Ascending aorta (tissue), 2 donors: ENCODE data around the gene NSD1. TPM values are rescaled to one million over a fixed set of nuclear protein-coding genes. Genes with fewer than 3 reads are reported as not detected.

Experiments used
- DNase-seq, 2 donors: peaks; one replicate each; pipeline ENCODE4 v3.0.0-alpha.2; 2019; ENCODE audit warnings: low spot score in 2 of 2
- H3K27ac ChIP-seq, 2 donors: fragments of 200-600 bp; sonication (generic); one replicate each; pipeline ENCODE4 v1.5.1; 2016 to 2017; ENCODE audit warnings: mild to moderate bottlenecking in 1 of 2
- H3K27me3 ChIP-seq: fragments of 200-600 bp; sonication (generic); one replicate; pipeline ENCODE4 v1.5.1; 2017
- H3K36me3 ChIP-seq, 2 donors: fragments of 200-600 bp; sonication (generic); one replicate each; pipeline ENCODE4 v1.5.1; 2016
- H3K4me1 ChIP-seq, 2 donors: fragments of 200-600 bp; sonication (generic); one replicate each; pipeline ENCODE4 v1.5.1; 2016 to 2017; ENCODE audit warnings: mild to moderate bottlenecking in 1 of 2
- H3K4me3 ChIP-seq, 2 donors: fragments of 200-600 bp; sonication (generic); one replicate each; pipeline ENCODE4 v1.5.1; 2016 to 2017; ENCODE audit warnings: mild to moderate bottlenecking in 1 of 2
- H3K9me3 ChIP-seq, 2 donors: fragments of 200-600 bp; sonication (generic); one replicate each; pipeline ENCODE4 v1.5.1; 2016
- CTCF ChIP-seq, 3 experiments: fragments of 200-600 bp in 2 of 3; fragments of 450-650 bp in 1 of 3; sonication (generic) in 2 of 3; IDR thresholded peaks; one replicate each; pipeline ENCODE4 v1.5.1; 2016 to 2019; ENCODE audit warnings: antibody characterized with exemption in 3 of 3, mild to moderate bottlenecking in 1 of 3, moderate library complexity in 1 of 3
- intact Hi-C: fragments of 100-400 bp; cut with DNase I; formaldehyde crosslinking; loops from one replicate; pipeline ENCODE4 v1.15.1; 2023
- total RNA-seq: library from RNA; depleted of rRNA; stranded (reverse); fragments of >200 nt; gene quantifications from one replicate; pipeline ENCODE4 v1.1.0, GENCODE V29; 2016

Gene NSD1
- total RNA-seq, 1 donor from 2014 or later: 22.7 TPM

DNA sequence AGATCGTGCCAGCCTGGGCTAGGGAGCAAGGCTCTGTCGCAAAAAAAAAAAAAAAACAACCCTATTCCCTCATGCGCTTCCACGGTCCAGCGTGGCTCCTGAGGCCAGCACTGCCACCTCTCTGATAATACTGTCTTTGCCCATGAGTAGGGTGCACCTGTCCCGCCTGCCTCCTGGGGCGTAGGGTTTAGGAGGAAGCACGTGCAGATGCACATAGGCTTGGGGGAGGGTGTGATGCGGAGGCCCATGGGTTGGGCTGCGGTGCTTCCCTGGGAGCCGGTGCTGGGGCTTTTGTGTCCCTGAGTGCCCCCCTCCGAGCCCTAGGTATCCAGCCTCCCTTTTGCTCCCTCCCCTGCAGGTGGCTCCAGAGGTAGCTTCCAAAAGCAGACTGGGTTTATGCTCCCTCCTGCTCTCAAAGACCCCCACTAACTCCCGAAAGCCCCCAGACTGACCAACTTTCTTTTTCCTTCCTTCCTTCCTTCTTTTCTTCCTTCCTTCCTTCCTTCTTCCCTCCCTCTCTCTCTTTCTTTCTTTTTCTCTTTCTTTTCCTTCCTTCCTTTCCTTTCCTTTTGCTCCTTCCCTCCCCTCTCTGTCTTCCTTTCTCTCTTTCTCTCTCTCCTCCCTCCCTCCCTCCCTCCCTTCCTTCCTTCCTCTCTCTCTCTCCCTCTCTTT lies 34.0 kb upstream of the NSD1 start:
- Histone ChIP-seq H3K4me3 (no peak overlapping the region), H3K27ac (no peak overlapping the region), H3K9me3 (no peaks in the 10 kb centered on the region), H3K4me1 (no peaks in the 10 kb centered on the region), H3K36me3 (no peaks in the 10 kb centered on the region), H3K27me3 (no peaks in the 10 kb centered on the region)
- DNase-seq: no peak
- TF ChIP-seq CTCF (IDR thresholded peaks at IDR 0.05): no peak
- intact Hi-C loops: no loop called here

GRCh38 chr5:177100714-177101121 lies 32.9 kb upstream of the NSD1 start:
- intact Hi-C loops: no loop called here
- Histone ChIP-seq H3K27ac (no peak overlapping the region), H3K4me3 (no peak overlapping the region), H3K36me3 (no peaks in the 10 kb centered on the region), H3K9me3 (no peaks in the 10 kb centered on the region), H3K27me3 (no peaks in the 10 kb centered on the region), H3K4me1 (no peaks in the 10 kb centered on the region)
- no peak for DNase-seq
- no peak for TF ChIP-seq CTCF (IDR thresholded peaks at IDR 0.05)

- Histone ChIP-seq H3K27ac (no peak overlapping the region), H3K9me3 (no peaks in the 10 kb centered on the region), H3K36me3 (no peaks in the 10 kb centered on the region), H3K4me3 (no peak overlapping the region), H3K27me3 (no peaks in the 10 kb centered on the region), H3K4me1 (no peaks in the 10 kb centered on the region)
- no peak for DNase-seq
- no peak for TF ChIP-seq CTCF (IDR thresholded peaks at IDR 0.05)
- intact Hi-C loops: no loop called here
Observed at GRCh38 chr5:177103523-177104253, 29.9 kb upstream of the NSD1 start.

GRCh38 chr5:177105691-177106476 lies 27.7 kb upstream of the NSD1 start:
- H3K27ac ChIP-seq: no peak overlapping the region
- DNase-seq: no peak
- intact Hi-C loops: no loop called here
- no peaks in the 10 kb centered on the region for H3K27me3 ChIP-seq
- no peak overlapping the region for H3K4me3 ChIP-seq
- H3K36me3 ChIP-seq: no peaks in the 10 kb centered on the region
- TF ChIP-seq CTCF (IDR thresholded peaks at IDR 0.05): no peak
- no peaks in the 10 kb centered on the region for H3K9me3 ChIP-seq
- H3K4me1 ChIP-seq: no peaks in the 10 kb centered on the region

DNA sequence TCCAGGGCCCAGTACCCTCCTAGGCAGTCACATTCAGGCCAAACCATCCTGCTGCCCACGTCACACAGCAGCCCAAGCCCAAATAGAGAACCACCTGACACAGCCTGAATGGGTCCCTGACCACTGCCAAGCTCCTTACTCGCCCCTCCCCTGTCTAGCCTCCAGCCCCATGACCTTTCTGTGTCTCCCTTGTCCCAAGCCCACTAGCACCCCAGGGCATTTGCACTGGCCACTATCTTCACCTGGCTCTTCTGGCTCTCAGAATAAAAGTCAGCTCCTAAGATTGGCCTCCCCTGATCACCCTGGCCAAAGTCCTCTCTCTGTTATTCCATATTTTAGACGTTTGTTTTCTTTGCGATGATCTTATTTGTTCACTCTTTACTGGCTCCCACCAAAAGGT lies 26.4 kb upstream of the NSD1 start:
- Histone ChIP-seq H3K9me3 (no peaks in the 10 kb centered on the region), H3K4me1 (no peaks in the 10 kb centered on the region), H3K27ac (no peak overlapping the region), H3K36me3 (no peaks in the 10 kb centered on the region), H3K4me3 (no peak overlapping the region), H3K27me3 (no peaks in the 10 kb centered on the region)
- no peak for TF ChIP-seq CTCF (IDR thresholded peaks at IDR 0.05)
- no peak for DNase-seq
- intact Hi-C loops: no loop called here
